Upper lobe of left lung (tissue), 4 donors: ENCODE results near the gene SH2D3A.

Experiments used
- POLR2A ChIP-seq, 4 donors: fragments of 450-650 bp; IDR thresholded peaks; one replicate each; pipeline ENCODE4 v1.5.1; 2016 to 2017; ENCODE audit warnings: antibody characterized with exemption in 4 of 4, mild to moderate bottlenecking in 2 of 4
- POLR2AphosphoS5 ChIP-seq, 2 donors: sonication (generic); formaldehyde crosslinking; IDR thresholded peaks; one replicate each; pipeline ENCODE4 v1.5.1; 2017; ENCODE audit warnings: antibody characterized with exemption in 2 of 2

DNA sequence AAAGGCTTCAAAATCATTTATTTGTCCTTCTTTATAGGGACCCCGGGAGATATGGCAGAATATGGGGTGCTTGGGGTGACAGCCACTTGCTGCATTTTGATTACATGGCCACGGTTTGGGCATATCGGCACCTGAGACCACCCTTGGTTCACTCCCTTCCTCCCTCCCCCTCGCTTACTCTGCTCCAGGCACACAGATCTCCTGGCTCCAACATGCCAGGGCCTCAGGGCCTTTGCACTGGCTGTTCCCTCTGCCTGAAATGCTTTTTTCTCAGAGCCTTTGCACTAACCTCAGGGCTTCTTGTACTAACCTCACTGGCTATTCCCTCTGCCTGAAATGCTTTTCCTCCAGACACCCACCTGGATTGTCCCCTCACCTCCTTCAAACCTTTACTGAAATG, 29.0 kb upstream of the SH2D3A start:
- TF ChIP-seq POLR2A (IDR thresholded peaks at IDR 0.05) (no peak), POLR2AphosphoS5 (IDR thresholded peaks at IDR 0.05) (no peak)
